GM19099 (cell line): Measurements from ENCODE around the gene RNF44.

Source experiments
- POLR2A ChIP-seq: IDR thresholded peaks from 3 replicates; pipeline ENCODE4 v1.6.1; 2011; ENCODE audit warnings: low read depth; ENCODE audit not compliant: insufficient read length; ENCODE audit errors: extremely low read depth

Gene RNF44

DNA sequence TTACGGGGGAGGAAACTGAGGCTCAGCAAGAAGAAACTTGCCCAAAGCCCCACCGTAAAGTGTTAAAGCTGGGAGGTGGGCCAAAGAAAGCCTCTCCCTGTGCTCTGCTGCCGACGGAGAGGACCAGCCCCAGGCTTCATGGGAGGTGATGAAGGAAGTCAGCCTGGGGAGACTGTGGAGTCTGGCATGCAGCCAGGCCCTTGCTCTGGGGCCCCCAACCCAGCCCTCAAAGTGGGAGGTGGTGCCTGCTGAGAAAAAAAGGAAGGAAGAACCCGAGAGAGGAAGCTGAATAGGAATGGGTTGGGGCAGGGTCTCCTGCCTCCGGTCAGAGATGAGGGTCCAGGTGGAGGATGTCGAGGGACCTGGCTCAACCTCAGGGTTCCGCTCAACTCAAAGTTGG lies 3.8 kb downstream of the RNF44 start:
- TF ChIP-seq POLR2A, result no peak

DNA sequence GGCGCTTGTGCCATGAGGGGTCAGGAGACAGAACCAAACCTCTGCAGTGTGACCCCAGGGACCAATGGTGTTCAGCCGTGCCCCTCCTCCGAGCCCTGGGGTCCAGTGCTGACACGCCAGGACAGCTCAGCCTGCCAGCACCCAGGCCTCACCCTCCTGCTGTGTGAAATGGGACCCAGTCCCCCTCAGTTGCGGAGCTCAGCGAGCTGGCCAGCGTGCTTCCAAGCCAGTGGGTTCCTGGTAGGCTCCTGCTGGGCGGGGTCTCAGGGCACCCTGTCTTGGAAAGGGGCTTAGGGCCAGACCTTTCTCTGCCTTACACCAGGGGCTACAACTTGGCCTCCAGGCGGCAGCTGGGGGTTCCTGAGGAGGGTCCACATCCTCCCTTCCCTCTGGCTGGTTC lies 4.4 kb downstream of the RNF44 start:
- no peak for TF ChIP-seq POLR2A

DNA sequence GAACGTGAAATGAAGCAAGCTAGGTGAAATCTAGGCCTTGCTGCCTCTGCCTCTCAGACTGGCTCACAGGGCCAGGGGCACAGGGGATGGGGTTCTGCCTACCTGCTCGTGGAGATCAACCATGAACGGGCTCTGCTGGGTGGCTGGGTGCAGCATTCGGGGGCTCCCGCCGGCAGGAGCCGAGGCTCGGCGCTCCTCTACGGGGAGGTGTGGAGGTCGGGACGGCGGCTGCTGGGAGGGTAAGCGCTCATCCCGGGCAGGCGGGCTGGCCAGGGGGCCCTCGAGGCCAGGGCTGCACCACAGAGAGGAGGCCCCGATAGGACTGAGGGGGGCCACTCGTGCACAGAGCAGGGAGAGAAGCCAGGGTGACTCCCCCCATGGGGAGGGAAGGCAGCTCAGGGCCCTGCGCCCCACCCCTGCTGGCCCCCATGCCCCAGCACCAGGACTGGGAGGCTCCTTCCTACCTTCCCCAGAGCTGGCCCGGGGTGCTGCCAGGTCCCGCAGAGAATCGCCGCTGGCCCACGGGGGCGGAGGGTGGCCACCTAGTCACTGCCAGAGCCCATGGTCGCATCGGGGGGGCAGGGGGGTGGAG lies 5.2 kb downstream of the RNF44 start:
- no peak for TF ChIP-seq POLR2A

DNA sequence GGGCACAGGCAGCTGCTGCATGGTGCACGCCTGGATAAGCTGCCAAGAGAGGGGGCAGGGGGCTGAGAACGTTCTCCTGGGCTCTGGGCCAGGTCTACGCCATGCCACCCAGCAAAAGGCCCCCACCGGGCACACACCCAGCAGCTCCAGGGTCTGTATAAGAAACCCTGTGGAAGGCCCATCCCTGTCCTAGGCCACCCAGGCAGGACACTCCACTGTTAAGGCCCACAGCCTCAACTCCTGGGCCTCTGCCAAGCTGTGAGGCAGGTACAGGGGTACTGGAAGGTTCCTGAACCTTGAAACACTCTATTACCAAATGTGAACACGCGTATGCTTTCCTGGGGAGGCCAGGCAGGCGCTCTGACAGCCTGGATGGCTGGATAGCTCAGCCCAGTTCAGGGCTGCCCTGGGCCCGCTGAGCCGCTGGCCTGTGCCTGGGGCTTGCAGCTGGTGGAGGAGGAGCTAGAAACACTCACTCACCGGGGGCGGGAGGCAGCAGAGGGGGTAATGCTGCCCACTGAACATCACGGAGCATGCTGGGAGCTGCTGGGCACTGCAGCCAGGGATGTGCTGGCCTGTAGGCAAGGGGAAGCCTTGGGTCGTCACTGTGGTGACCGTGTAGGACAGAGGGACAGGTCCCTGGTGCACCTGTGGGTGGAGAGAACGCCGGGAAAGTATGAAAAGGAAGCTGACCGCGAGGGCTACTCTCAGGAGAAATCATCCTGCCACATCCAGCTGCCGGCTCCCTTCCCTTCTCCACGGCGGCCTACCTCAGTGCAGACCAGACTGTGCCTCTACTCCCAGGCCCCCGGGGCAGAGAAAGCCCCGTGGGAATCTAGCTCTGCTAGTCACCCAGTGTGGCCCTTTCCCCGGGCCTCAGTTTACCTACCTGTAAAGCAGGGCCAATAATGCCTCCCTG lies 6.0 kb downstream of the RNF44 start:
- no peak for TF ChIP-seq POLR2A

DNA sequence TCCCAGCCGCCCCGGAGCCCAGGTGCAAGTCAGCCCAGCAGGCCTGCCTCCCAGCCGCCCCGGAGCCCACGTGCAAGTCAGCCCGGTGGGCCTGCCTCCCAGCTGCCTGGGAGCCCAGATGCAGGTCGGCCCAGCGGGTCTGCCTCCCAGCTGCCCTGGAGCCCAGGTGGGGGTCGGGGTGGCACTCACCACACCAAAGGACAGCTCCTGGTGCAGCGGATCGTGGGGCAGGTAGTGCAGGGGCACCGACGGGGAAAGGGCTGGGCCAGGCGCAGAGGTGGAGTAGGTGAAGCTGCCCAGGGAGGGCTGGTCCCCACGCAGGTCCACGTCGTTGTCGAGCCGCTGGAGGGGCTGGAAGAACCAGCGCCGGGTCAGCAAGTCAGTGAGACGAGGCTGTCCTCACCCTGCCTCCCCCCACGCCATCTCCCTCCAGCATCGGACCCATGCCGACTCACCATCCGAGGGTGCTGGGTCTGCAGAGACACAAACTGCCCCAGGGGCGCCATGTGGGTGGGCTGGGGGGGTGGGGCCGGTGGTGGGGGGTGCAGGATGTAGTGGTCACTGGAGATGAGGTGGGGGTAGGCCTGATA lies 6.7 kb downstream of the RNF44 start:
- TF ChIP-seq POLR2A, result no peak

DNA sequence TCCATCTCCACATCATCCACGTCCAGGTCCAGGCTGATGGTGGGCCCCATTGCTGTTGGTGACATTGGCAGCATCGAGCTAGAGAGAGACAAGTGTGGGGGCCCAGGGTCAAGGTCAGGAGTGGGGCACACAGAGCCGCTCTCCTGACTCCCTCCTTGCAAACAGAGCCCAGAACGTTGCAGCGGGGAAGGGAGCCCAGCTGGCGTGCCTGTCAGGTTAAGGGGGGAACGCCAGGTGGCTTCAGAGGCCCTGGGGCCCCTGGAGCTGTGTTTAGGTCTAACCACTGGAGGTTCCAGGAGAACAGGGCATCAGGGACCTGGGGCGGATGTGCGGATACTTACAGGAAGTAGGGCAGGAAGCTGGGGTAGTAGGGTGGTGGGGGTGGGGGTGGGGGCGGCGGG lies 7.5 kb downstream of the RNF44 start:
- no peak for TF ChIP-seq POLR2A

DNA sequence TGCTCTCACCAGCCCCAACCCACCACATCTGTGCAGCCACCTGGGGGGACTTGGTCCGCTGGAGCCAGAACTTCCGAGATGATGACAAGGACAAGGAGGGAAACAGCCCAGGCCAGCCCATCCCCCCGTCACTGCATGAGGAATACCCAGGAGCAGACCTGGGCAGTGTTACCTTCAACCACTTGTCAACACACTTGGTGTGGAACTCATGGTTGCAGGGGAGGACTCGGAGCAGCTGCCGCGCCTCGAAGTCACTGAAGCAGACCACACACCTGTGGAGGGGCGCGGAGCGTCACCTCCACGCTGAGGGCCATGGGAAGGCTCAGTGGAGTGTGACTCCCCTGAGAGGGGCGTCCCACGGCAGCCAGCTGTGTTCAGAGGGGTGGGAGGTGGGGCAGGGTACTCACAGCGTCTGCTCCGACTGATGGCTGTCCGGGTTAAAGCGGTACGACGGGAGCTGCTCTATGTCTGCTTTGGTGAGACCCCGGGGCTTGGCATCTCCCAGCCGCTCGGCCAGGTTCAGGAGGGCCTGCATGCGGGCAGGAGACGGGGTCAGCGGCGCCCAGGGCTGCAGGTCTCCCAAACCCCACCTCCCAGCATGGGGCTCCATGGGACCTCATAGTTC lies 8.0 kb downstream of the RNF44 start:
- TF ChIP-seq POLR2A, result no peak

DNA sequence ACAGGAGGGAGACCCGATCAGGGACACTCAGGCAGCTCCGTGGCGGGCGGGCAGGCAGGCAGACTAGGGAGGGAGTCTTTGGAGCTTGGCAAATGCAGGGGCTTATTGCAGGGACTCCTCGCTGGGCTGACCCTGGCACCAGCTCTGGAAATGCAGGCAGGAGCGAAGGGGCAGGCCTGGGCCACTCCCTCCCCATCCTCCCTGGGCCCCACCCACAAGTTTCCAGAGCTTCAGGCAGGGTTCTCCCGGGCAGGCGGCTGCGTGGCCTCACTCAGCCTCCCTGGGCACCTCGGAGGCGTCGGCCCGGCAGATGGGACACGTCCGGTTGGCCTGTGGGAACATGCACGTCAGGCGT lies 8.5 kb downstream of the RNF44 start:
- no peak for TF ChIP-seq POLR2A

DNA sequence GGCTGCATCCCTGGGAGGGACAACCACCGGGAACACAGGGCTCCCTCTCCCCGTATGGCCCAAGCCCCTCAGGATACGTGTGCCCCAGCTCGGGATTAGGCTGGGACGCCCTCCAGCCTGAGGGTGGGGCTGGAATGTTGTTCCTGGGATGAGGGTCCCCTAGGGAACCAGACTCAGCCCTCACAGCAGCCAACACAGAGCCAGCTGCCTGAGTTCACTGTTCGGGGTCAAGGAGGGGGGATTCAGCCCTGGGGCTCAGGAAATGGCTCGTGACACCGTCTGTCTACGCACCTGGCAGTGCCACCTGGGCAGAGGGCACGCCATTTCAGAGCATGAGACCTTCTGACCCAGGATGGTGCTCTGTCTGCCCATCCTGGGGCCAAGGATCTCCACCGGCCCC lies 8.9 kb downstream of the RNF44 start:
- no peak for TF ChIP-seq POLR2A

DNA sequence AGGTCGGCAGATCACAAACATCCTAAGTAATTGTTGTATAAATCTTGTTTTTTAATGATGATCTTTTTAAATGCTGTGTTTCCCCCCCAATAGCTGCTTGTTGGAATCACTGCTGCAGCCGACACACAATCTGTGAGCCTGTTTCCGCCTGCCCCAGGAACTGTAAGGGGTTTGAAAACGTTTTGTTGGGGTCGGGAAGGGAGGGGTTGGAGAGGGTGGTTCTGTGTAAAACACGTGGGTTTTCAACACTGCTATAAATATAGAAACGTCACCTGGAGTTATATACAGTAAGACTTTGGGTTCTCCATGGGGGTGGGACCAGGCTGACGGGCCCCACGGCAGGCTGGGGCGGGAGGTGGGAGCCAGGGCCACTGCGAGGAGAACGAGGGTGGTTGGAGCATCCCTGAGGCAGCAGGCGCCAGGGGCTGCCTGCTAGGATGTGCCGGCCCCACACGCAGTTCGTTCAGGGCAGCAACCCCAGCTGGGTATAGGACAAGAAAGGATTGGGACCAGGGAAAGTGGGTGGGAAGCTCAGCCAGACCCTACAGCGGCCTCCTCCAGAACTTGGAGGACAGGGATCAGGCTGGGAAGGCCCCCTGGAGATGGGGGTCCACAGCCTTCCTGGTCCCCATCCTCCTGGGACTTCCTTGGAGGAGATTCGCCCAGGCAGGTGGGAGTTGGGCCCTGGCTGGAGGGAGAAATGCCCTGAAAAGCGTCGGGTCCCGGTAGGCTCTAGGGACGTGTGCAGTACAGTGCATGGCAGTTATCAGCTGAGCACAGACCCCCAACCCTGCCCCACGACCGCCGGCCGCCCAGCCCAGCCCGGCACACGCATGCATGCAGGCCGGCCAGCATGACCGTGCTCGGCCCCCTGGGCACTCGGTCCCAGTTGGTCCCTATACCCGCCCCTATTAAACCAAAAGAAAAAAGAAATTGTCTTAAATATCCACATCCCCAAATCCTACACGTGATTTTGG lies 9.7 kb downstream of the RNF44 start:
- no peak for TF ChIP-seq POLR2A

DNA sequence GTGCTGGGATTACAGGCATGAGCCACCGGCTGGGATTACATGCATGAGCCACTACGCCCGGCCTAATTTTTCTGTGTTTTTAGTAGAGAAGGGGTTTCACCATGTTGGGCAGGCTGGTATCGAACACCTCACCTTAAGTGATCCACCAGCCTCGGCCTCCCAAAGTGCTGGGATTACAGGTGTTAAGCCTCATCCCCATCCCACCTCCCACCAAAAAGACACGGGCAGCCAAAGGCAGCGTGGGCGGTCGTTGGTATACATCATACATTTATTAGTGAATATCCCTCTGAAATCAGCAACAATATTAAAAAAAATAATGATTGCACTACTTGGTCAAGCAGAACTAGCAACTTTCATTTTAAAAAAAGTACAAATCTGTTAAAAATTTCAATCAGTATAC lies 10.7 kb downstream of the RNF44 start:
- TF ChIP-seq POLR2A, result no peak

DNA sequence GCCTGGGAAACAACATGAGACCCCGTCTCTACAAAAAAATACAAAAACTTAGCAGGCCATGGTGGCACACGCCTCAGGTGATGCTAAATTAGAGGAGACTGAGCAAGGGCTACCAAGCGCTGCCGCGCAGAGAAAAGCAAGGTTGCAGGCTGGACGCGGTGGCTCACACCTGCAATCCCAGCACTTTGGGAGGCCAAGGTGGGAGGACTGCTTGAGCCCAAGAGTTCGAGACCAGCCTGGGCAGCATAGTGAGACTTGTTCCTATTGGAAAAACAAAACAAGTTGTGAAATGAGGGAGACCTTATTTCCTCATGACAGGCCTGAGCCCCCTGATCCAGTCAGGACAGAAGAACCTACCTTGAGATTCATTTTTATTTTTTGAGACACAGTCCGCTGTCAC lies 11.5 kb downstream of the RNF44 start:
- TF ChIP-seq POLR2A, result no peak

DNA sequence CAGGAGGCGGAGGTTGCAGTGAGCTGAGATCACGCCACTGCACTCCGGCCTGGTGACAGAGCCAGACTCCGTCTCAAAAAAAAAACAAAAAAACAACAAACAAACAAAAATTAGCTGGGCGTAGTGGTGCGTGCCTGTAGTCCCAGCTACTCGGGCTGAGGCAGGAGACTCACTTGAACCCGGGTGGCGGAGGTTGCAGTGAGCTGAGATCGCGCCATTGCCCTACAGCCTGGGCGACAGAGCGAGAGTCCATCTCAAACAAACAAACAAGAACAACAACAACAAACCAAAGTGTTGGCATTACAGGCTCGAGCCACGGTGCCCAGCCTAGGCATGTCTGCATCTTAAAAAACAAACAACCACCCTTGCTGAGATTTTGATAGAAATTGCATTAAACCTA lies 12.2 kb downstream of the RNF44 start:
- TF ChIP-seq POLR2A, result no peak

DNA sequence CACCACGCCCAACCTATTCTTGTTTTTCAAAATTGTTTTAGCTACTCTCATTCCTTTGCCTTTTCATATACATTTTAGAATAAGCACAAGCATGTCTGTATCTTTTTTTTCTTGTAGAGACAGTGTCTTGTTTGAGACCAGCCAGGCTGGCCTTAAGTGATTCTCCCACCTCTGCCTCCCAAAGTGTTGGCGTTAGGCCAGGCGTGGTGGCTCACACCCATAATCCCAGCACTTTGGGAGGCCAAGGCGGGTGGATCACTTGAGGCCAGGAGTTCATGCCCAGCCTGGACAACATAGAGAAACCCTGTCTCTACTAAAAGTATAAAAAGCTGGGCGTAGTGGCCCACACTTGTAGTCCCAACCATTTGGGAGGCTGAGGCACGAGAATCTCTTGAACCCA lies 13.1 kb downstream of the RNF44 start:
- TF ChIP-seq POLR2A, result no peak

DNA sequence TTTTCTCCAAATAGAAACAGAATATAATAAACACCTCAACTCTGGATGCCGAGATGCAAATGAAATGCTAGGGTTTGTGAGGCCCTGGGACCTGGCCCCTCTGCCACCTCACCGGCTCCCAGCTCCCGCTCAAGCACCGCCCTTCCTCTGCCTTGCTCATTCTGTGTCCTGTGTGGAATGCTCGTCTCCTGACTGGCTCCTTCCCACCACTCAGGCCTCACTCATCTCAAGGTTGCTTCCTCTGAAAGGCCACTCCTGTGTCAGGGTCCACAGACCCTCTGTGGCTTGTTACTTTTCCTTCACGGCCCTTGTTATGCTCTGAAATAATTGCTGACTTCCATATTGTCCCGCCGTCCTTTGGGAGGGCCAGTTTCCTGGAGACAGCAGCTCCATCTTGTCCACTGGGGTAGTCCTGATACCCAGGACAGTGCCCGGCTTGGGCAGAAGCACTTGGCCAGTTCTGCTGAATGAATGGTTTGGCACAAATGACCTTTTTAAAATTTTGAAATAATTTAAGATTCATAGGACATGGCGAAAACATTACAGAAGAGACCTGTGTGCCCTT lies 15.4 kb downstream of the RNF44 start:
- no peak for TF ChIP-seq POLR2A

DNA sequence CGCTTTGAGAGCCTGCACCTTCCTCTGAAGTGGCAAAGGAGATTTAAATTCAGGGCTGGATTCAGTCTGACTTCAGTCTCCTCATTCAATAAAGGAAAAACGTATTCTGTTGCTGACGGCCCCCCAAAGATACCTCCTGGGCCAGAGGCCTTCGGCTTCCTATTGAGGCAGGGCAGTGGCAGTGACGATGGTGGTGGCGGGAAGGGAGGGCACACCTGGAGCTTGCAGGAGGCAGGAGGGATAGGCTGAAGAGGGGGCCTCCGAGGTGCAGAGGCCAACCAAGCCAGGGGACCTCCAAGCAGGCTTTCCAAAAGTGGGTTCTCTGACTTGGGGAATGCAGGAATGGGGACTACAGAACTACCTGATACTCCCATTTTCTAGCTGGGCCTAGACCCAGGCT lies 15.9 kb downstream of the RNF44 start:
- TF ChIP-seq POLR2A, result no peak
